Spleen (tissue), 11 donors: Measurements from ENCODE around the gene CCDC141. TPM values are rescaled to one million over a fixed set of nuclear protein-coding genes. Genes with fewer than 3 reads are reported as not detected.

ENCODE experiments used
- DNase-seq: peaks from one replicate; pipeline ENCODE4 v3.0.0-alpha.2; 2020
- H3K27ac ChIP-seq, 8 donors: fragments of 200-600 bp; sonication (generic) in 7 of 8; 1 replicate in 4 of 8; 2 replicates in 4 of 8; pipeline versions ENCODE4 v1.5.0 to v1.8.0; 2016 to 2021; ENCODE audit warnings: inconsistent platforms in 4 of 8, mild to moderate bottlenecking in 4 of 8, moderate library complexity in 1 of 8
- H3K27me3 ChIP-seq, 7 donors: fragments of 200-600 bp; sonication (generic) in 6 of 7; replicated peaks in 1 of 7; 1 replicate in 4 of 7; 2 replicates in 3 of 7; pipeline versions ENCODE4 v1.5.0 to v1.8.0; 2016 to 2021; ENCODE audit warnings: inconsistent platforms in 3 of 7, mild to moderate bottlenecking in 1 of 7
- H3K36me3 ChIP-seq, 6 donors: fragments of 200-600 bp; sonication (generic) in 5 of 6; 1 replicate in 4 of 6; 2 replicates in 2 of 6; pipeline versions ENCODE4 v1.5.0 to v1.8.0; 2016 to 2021; ENCODE audit warnings: inconsistent platforms in 2 of 6
- H3K4me1 ChIP-seq, 6 donors: fragments of 200-600 bp; sonication (generic) in 5 of 6; 1 replicate in 3 of 6; 2 replicates in 3 of 6; pipeline versions ENCODE4 v1.5.0 to v1.8.0; 2016 to 2021; ENCODE audit warnings: inconsistent platforms in 3 of 6
- H3K4me3 ChIP-seq, 8 donors: fragments of 200-600 bp; sonication (generic) in 7 of 8; 1 replicate in 4 of 8; 2 replicates in 4 of 8; pipeline versions ENCODE4 v1.5.0 to v1.8.0; 2016 to 2021; ENCODE audit warnings: inconsistent platforms in 4 of 8, mild to moderate bottlenecking in 4 of 8, moderate library complexity in 2 of 8
- H3K9me3 ChIP-seq, 8 donors: fragments of 200-600 bp; sonication (generic) in 7 of 8; 1 replicate in 4 of 8; 2 replicates in 4 of 8; pipeline versions ENCODE4 v1.5.0 to v1.8.0; 2016 to 2021; ENCODE audit warnings: inconsistent platforms in 4 of 8
- POLR2A ChIP-seq, 3 donors: fragments of 450-650 bp; IDR thresholded peaks; one replicate each; pipeline ENCODE4 v1.5.1; 2017; ENCODE audit warnings: antibody characterized with exemption in 3 of 3, mild to moderate bottlenecking in 1 of 3
- POLR2AphosphoS5 ChIP-seq, 3 donors: sonication (generic); formaldehyde crosslinking; IDR thresholded peaks; one replicate each; pipeline ENCODE4 v1.5.1; 2017; ENCODE audit warnings: antibody characterized with exemption in 3 of 3
- WGBS, 5 donors: extraction: QIAGEN DNeasy Blood & Tissue Kit in 3 of 5; methylation state at CpG; one replicate each; pipeline versions ENCODE4 v1.1.5 to v1.1.7; 2013 to 2018; 5-methylcytosine and 5-hydroxymethylcytosine counted together
- intact Hi-C: fragments of 100-400 bp; cut with DNase I; formaldehyde crosslinking; loops from one replicate; pipeline ENCODE4 v1.15.0; 2023; ENCODE audit warnings: low total_unique reads
- polyA plus RNA-seq, 3 donors: library from polyadenylated mRNA; stranded (reverse); fragments of 200-250 nt; gene quantifications; one replicate each; pipeline ENCODE4 v1.2.1, GENCODE V29; 2013
- total RNA-seq, 7 donors: library from RNA; depleted of rRNA in 3 of 7; stranded (reverse); fragments of >200 nt in 3 of 7; fragmentation: NEBNext Ultra II Directional in 4 of 7; extraction: Animal tissue kit (Norgen Biotek cat#: 25700) in 4 of 7; gene quantifications; one replicate each; pipeline versions ENCODE4 v1.1.0 to v1.2.1, GENCODE V29; 2016 to 2021
- TF ChIP-seq, protein P1 (sequence below), 11 experiments: fragments of 200-600 bp in 7 of 11; fragments of 450-650 bp in 4 of 11; sonication (generic) in 4 of 11; IDR thresholded peaks in 8 of 11; conservative IDR thresholded peaks in 3 of 11; 1 replicate in 7 of 11; 2 replicates in 4 of 11; pipeline versions ENCODE4 v1.4.0 to v1.8.0; 2016 to 2021; ENCODE audit warnings: antibody characterized with exemption in 11 of 11, inconsistent platforms in 4 of 11, mild to moderate bottlenecking in 1 of 11
- donor health status: healthy with polysubstance abuse.
- donor health status: DM: no; HTN: no; CAD: no; lungs with moderate emphysema.
- donor health status: DM: no; HTN: no; CAD: no.
- donor health status: Bipolar disorder and iron deficiency.
- donor health status: healthy.
- donor health status: DM: no; HTN: no; CAD: no.
- donor health status: DM: yes; HTN: yes; CAD: no.

Gene CCDC141
- total and polyA plus RNA-seq, 10 donors = 0.29 to 21.3 (median 11.4) TPM

DNA sequence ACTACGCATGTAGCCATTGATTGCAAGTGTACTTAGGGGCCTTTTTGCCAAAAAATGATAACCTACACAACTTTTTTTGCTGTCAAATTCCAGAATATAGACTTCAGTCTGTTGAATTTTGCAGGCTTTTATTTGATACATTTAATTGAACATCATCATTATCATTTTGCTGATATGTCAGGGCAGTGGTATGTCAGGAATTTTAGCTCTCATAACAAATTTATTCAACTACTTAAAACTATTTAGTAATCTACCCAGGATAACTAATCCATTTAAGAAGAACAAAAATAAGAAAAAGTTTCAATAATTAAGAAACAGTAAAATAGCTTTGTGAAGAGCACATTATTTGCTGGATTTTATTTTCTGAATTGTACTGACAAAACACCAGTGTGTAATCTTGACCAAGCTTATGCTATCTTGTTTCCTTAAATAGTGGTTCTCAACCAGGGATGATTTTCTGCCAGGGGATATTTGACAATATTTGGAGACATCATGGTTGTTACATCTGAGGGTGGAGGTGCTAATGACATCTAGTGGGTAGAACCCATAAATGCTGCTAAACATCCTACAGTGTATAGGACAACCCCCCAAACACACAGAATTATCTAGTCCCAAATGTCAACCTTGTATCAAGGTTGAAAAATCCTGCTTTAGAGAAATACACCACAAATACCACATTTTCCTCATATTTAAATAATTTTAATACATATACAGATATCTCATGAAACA is 230.6 kb downstream of the CCDC141 start:
- 72 to 95% (median 84%) methylated on average over 1 of the region's 1 CpG for WGBS, 5 donors

DNA sequence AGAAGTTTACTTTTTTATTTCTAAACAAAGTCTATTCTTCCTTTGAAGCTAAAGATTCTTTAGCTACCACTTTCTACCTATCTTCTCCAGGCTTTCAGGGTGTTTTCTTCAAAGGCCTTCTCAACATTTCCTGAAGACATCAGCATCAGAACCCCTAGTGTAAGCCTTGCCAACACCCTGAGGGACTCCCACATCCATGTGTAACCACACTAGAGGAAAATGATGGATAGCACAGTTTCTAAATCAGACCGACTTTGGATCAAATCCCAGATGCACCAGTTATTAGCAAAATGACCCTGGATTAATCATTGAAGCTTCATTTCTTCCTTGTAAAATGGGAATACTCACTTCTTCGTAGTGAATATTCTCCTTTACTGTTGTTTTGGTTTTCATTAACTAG is 238.0 kb downstream of the CCDC141 start:
- 84 to 96% (median 95%) methylated on average over 2 of the region's 2 CpGs for WGBS, 5 donors
- Histone ChIP-seq H3K4me1 (no peaks in the 10 kb centered on the region), H3K36me3 (no peaks in the 10 kb centered on the region), H3K4me3 (no peak overlapping the region), H3K27ac (no peak overlapping the region), H3K27me3 (no peaks in the 10 kb centered on the region), H3K9me3 (no peaks in the 10 kb centered on the region)
- DNase-seq = no peak
- intact Hi-C loops = no loop called here
- TF ChIP-seq, protein P1, sequence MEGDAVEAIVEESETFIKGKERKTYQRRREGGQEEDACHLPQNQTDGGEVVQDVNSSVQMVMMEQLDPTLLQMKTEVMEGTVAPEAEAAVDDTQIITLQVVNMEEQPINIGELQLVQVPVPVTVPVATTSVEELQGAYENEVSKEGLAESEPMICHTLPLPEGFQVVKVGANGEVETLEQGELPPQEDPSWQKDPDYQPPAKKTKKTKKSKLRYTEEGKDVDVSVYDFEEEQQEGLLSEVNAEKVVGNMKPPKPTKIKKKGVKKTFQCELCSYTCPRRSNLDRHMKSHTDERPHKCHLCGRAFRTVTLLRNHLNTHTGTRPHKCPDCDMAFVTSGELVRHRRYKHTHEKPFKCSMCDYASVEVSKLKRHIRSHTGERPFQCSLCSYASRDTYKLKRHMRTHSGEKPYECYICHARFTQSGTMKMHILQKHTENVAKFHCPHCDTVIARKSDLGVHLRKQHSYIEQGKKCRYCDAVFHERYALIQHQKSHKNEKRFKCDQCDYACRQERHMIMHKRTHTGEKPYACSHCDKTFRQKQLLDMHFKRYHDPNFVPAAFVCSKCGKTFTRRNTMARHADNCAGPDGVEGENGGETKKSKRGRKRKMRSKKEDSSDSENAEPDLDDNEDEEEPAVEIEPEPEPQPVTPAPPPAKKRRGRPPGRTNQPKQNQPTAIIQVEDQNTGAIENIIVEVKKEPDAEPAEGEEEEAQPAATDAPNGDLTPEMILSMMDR (IDR thresholded peaks at IDR 0.05 in 8 of 11, conservative IDR thresholded peaks at IDR 0.05 in 3 of 11) = no peak
- TF ChIP-seq POLR2A (IDR thresholded peaks at IDR 0.05) (no peak), POLR2AphosphoS5 (IDR thresholded peaks at IDR 0.05) (no peak)

More for the DNA sequence above, 230.6 kb downstream of the CCDC141 start:
- no peaks in the 10 kb centered on the region for H3K9me3 ChIP-seq
- H3K27ac ChIP-seq = peak overlapping the region in 5 of 8 donors; percentile 45 to 65 (median 59)
- no peak for TF ChIP-seq POLR2A (IDR thresholded peaks at IDR 0.05)
- TF ChIP-seq, protein P1 (IDR thresholded peaks at IDR 0.05 in 8 of 11, conservative IDR thresholded peaks at IDR 0.05 in 3 of 11) = no peak
- TF ChIP-seq POLR2AphosphoS5 (IDR thresholded peaks at IDR 0.05) = no peak
- intact Hi-C loops = no loop called here
- DNase-seq = no peak
- H3K4me3 ChIP-seq = no peak overlapping the region
- H3K36me3 ChIP-seq = no peaks in the 10 kb centered on the region
- peaks cover 0 to 10% (median 2%) of the 10 kb centered on the region in 6 donors for H3K4me1 ChIP-seq
- no peaks in the 10 kb centered on the region for H3K27me3 ChIP-seq

DNA sequence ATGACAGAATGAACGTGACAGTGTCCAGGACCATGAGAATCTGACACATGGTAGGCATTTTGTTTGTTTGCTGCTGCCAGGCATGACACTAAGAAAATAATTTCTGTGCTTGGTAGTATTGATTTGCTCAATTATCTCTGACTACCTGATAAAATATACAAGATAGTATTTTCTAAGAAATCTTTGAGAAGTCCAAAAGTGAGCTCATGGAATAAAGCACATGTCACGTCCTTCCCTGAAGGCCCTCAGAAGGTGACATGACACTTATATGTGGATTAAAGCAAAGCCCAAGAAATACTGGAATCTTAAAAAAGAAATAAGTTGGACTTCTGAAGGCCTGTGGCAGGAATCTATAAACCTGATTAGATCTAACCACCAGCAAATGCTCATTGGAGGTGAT is 238.9 kb downstream of the CCDC141 start:
- Histone ChIP-seq H3K27ac (no peak overlapping the region), H3K4me3 (no peak overlapping the region), H3K36me3 (no peaks in the 10 kb centered on the region), H3K4me1 (no peaks in the 10 kb centered on the region), H3K27me3 (no peaks in the 10 kb centered on the region), H3K9me3 (no peaks in the 10 kb centered on the region)
- 83 to 92% (median 86%) methylated on average over 2 of the region's 2 CpGs for WGBS, 5 donors
- DNase-seq = no peak
- no peak for TF ChIP-seq POLR2A (IDR thresholded peaks at IDR 0.05)
- no peak for TF ChIP-seq POLR2AphosphoS5 (IDR thresholded peaks at IDR 0.05)
- TF ChIP-seq, protein P1 (IDR thresholded peaks at IDR 0.05 in 8 of 11, conservative IDR thresholded peaks at IDR 0.05 in 3 of 11) = no peak
- intact Hi-C loops = no loop called here

DNA sequence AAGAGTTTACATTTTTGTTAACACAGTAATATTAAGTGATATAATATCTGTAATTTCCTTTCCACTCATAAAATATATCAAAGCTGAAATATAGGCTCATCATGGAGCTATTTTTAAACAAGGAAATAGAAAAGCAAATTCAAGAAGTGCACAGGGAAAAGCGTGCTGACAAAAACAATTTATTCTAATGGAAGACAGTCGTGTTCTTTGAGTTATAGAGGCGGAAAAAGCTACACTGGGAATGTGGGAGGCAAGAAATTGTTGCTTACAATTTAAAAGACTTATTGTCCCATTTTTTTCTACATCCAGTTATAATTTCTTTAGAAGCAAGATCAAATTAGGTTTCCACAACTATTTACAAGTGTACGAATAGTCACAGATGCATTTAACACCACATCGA is 239.5 kb downstream of the CCDC141 start:
- no peak for TF ChIP-seq POLR2A (IDR thresholded peaks at IDR 0.05)
- TF ChIP-seq, protein P1 (IDR thresholded peaks at IDR 0.05 in 8 of 11, conservative IDR thresholded peaks at IDR 0.05 in 3 of 11) = no peak
- no peak for TF ChIP-seq POLR2AphosphoS5 (IDR thresholded peaks at IDR 0.05)
- H3K4me3 ChIP-seq = no peak overlapping the region
- DNase-seq = no peak
- no peaks in the 10 kb centered on the region for H3K4me1 ChIP-seq
- intact Hi-C loops = no loop called here
- no peaks in the 10 kb centered on the region for H3K9me3 ChIP-seq
- H3K27me3 ChIP-seq = no peaks in the 10 kb centered on the region
- 91 to 94% (median 93%) methylated on average over 5 of the region's 5 CpGs for WGBS, 5 donors
- no peak overlapping the region for H3K27ac ChIP-seq
- no peaks in the 10 kb centered on the region for H3K36me3 ChIP-seq
